ENCODE measurements around the gene ZNF438. TPM values are rescaled to one million over a fixed set of nuclear protein-coding genes. Genes with fewer than 3 reads are reported as not detected.

Gene ZNF438
- total RNA-seq, 3 donors from 2014 or later: 4.7 to 12.3 (median 5.0) TPM

DNA sequence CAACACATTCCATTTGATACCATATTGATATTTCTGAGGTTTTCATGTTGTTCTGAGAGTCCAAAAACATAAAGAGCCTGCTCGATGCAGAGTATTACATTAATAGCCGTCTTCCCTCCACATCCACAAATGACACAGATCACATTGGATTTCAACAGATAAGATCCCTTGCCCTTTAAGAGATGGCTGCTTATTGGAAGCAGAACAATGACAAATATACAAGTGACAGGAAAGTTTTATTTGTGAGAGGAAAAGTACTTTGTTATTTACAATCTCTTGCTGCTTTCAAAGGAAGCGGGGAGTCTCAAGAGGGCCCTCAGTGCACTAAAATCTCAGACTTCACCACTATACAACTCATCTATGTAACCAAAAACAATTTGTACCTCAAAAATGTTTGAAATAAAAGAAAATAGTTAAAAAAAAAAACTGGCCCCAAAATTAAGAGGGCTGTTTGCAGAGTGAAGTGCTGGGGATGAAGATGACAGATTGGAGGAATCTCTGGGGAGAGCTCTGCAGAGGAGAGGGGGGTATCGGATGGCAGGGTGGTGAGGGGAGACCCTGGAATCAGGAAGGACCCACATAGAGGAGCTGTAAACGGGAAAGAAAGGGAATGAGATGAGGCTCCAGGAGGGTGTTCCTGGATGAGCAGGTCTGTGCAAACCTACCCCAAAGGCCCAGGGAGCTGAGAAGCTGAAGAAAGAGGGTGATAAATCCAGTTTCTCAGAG lies 42.5 kb upstream of the ZNF438 start:
- Histone ChIP-seq H3K4me1 (ENCODE audit: low read depth) (no peaks in the 10 kb centered on the region), H3K36me3 (ENCODE audit: low read depth) (no peaks in the 10 kb centered on the region), H3K9me3 (no peaks in the 10 kb centered on the region), H3K4me3 (no peak overlapping the region)
- intact Hi-C loops (cut with DNase I, micrococcal nuclease): no loop called here
- no peak for ATAC-seq
- TF ChIP-seq, protein P1, sequence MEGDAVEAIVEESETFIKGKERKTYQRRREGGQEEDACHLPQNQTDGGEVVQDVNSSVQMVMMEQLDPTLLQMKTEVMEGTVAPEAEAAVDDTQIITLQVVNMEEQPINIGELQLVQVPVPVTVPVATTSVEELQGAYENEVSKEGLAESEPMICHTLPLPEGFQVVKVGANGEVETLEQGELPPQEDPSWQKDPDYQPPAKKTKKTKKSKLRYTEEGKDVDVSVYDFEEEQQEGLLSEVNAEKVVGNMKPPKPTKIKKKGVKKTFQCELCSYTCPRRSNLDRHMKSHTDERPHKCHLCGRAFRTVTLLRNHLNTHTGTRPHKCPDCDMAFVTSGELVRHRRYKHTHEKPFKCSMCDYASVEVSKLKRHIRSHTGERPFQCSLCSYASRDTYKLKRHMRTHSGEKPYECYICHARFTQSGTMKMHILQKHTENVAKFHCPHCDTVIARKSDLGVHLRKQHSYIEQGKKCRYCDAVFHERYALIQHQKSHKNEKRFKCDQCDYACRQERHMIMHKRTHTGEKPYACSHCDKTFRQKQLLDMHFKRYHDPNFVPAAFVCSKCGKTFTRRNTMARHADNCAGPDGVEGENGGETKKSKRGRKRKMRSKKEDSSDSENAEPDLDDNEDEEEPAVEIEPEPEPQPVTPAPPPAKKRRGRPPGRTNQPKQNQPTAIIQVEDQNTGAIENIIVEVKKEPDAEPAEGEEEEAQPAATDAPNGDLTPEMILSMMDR (IDR thresholded peaks at IDR 0.05): no peak
- no peak for DNase-seq

DNA sequence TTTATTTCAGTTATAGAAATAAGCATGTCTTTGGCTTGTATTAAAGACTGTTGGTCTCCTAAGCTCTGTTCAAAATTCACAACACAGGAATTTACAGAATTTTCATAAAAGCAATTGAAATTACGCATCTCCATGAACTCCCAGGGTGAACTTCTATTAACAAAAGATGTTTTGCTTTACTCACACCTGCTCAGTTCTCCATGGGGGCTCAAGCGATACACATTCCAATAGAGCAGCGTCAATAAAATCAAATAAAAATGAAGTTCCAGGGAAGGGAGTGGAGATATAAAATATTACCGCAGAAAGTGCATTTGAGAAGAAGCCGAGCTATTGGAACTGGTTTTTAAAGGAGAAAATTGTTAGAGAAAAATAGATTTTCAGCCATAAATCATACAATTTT lies 41.5 kb upstream of the ZNF438 start:
- DNase-seq (no peak), ATAC-seq (no peak)
- Histone ChIP-seq H3K4me3 (no peak overlapping the region), H3K9me3 (no peaks in the 10 kb centered on the region), H3K36me3 (ENCODE audit: low read depth) (no peaks in the 10 kb centered on the region), H3K4me1 (ENCODE audit: low read depth) (no peaks in the 10 kb centered on the region)
- intact Hi-C loops (cut with DNase I, micrococcal nuclease): no loop called here
- TF ChIP-seq, protein P1 (IDR thresholded peaks at IDR 0.05): no peak

DNA sequence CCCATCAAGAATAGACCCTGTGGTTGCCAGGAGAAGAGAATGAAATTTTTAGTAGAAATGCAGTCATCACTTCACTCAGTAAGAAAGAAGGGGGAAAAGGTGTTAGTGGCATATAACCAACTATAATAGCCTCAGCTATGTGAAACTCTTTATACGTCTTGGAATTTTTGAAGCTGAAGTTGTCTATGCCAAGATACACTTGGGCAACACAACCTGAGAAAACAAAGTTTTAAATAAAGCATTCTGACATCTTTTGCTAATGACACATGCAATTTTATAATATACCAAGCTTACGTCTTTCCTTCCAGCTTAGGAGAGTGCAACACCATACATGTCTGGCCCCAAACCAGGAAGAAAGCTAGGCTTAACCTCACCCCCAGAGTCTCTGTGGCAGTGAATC lies 40.8 kb upstream of the ZNF438 start:
- no peaks in the 10 kb centered on the region for H3K9me3 ChIP-seq
- intact Hi-C loops (cut with DNase I, micrococcal nuclease): no loop called here
- TF ChIP-seq, protein P1 (IDR thresholded peaks at IDR 0.05): no peak
- H3K4me3 ChIP-seq: no peak overlapping the region
- H3K4me1 ChIP-seq (ENCODE audit: low read depth): no peaks in the 10 kb centered on the region
- H3K36me3 ChIP-seq (ENCODE audit: low read depth): no peaks in the 10 kb centered on the region
- DNase-seq (no peak), ATAC-seq (no peak)

DNA sequence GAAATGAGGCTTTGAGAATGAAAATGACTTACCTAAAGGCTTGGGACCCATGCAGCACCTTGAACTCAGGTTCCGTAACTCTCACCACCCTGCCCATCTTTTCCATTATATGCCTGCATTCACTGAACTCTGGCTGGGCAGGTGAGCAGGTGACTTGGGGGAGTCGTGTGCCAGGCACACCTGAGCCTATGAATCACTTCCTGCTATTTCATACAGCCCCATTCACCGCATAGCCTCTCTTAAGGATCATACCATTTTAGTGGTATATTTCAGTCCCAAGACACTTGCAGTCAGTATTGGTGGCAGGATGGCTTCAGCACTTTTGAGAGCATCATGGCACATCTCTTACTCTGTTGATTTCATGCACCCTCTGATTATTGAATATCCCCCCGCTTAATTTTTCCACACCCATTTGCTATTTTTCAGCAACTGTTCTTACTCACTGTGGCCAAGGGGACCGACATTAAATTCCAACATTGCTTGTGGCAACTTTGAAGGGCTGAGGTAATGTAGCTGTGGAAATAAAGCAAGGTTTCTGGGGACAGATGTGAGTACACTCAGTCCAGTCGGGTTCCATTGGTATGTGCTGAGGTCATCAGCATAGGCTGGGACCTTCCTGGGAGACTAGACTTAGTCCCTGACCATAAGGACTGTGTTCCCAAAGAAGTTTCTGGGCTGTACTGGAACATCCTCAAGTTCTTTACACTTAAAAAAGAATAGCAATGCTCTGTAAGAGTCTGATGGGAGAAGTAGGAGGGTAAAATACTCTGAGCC lies 39.8 kb upstream of the ZNF438 start:
- TF ChIP-seq, protein P1 (IDR thresholded peaks at IDR 0.05): no peak
- no peaks in the 10 kb centered on the region for H3K36me3 ChIP-seq (ENCODE audit: low read depth)
- ATAC-seq: no peak
- H3K4me1 ChIP-seq (ENCODE audit: low read depth): no peaks in the 10 kb centered on the region
- H3K4me3 ChIP-seq: no peak overlapping the region
- no peak for DNase-seq
- no peaks in the 10 kb centered on the region for H3K9me3 ChIP-seq
- intact Hi-C loops (cut with DNase I, micrococcal nuclease): no loop called here

DNA sequence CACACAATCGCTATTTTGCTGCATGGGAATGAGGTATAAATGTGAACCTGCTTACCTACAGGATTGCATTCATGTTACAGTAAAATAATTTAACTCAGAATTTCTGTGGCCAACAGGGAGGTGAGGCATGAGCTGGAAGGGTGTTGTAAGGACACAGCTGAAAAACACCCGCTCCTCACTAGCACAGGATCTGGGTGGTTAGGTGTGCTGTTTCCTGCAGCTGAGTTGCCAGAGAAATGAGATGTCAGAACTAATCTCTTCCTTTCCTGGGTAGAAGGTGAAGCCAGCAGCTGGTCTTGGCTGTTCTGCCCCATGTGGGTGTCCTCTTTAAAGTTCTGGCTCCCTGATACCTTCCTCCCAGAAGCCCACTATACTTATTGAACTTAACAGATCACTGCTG lies 39.0 kb upstream of the ZNF438 start:
- no peak for DNase-seq
- intact Hi-C loops (cut with DNase I, micrococcal nuclease): no loop called here
- TF ChIP-seq, protein P1 (IDR thresholded peaks at IDR 0.05): no peak
- Histone ChIP-seq H3K9me3 (no peaks in the 10 kb centered on the region), H3K4me1 (ENCODE audit: low read depth) (no peaks in the 10 kb centered on the region), H3K4me3 (no peak overlapping the region), H3K36me3 (ENCODE audit: low read depth) (no peaks in the 10 kb centered on the region)
- no peak for ATAC-seq
